SK-N-SH (cell line): Measurements from ENCODE around the gene CLEC4E.

Experiments used
- EZH2phosphoT487 ChIP-seq: fragments of 200-600 bp; sonication (generic); IDR thresholded peaks from 2 replicates; pipeline ENCODE4 v1.6.1; 2017; ENCODE audit warnings: low read depth, mixed run types, mild to moderate bottlenecking, antibody characterized with exemption, moderate library complexity, borderline replicate concordance
- FOXJ3 ChIP-seq: sonication (generic); formaldehyde crosslinking; IDR thresholded peaks from 2 replicates; pipeline ENCODE4 v1.5.1; 2020; ENCODE audit warnings: mild to moderate bottlenecking, missing genetic modification reagents
- POLR2AphosphoS5 ChIP-seq: IDR thresholded peaks from 2 replicates; pipeline ENCODE4 v1.6.1; 2012; ENCODE audit warnings: low read depth, low read length
- RAD21 ChIP-seq: IDR thresholded peaks from 2 replicates; pipeline ENCODE4 v1.6.1; 2012; ENCODE audit warnings: mild to moderate bottlenecking, low read length
- RCOR1 ChIP-seq: fragments of 150-350 bp; IDR thresholded peaks from 2 replicates; pipeline ENCODE4 v1.6.1; 2017; ENCODE audit warnings: antibody characterized with exemption, low read length
- RFX5 ChIP-seq: IDR thresholded peaks from 2 replicates; pipeline ENCODE4 v1.6.1; 2012; ENCODE audit warnings: mild to moderate bottlenecking, improper control_type of control experiment, low read length
- YY1 ChIP-seq: IDR thresholded peaks from 2 replicates; pipeline ENCODE4 v1.4.0; 2012; ENCODE audit warnings: low read depth, mild to moderate bottlenecking
- TF ChIP-seq, protein P1 (sequence below): fragments of 200-600 bp; sonication (generic); IDR thresholded peaks from 2 replicates; pipeline ENCODE4 v1.6.1; 2017; ENCODE audit warnings: antibody characterized with exemption, mild to moderate bottlenecking, moderate library complexity
- TF ChIP-seq, protein P2 (sequence below): IDR thresholded peaks from 2 replicates; pipeline ENCODE4; 2012
- TF ChIP-seq, protein P3 (sequence below): fragments of 150-350 bp; IDR thresholded peaks from 2 replicates; pipeline ENCODE4 v1.6.1; 2017; ENCODE audit warnings: antibody characterized with exemption, low read length, low read depth, borderline replicate concordance
- TF ChIP-seq, protein P4 (sequence below): IDR thresholded peaks from 2 replicates; pipeline ENCODE4 v1.4.0; 2012; ENCODE audit warnings: low read depth, borderline replicate concordance

DNA sequence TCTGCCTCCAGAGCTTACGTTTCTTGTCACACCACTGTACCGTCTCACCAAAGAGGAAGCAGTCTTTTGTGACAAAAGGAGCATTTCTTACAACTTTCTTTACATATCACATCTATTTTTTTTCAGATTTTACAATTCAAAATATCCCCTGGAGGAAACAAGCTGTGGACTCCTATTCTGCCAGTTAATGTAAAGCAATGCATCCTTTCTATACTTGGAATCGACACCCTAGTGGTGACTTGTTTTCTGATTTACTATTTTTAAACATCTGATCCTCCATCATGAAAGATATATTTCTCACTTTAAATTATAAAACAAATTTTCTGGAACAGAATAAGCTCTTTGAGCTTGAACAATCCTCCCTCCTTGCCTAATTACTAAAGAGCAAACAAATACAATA lies 37.2 kb upstream of the CLEC4E start:
- TF ChIP-seq YY1 (no peak), FOXJ3 (CRISPR knock-in tag) (no peak), POLR2AphosphoS5 (no peak), EZH2phosphoT487 (no peak), RFX5 (no peak), RCOR1 (no peak), RAD21 (no peak)
- TF ChIP-seq, protein P1, sequence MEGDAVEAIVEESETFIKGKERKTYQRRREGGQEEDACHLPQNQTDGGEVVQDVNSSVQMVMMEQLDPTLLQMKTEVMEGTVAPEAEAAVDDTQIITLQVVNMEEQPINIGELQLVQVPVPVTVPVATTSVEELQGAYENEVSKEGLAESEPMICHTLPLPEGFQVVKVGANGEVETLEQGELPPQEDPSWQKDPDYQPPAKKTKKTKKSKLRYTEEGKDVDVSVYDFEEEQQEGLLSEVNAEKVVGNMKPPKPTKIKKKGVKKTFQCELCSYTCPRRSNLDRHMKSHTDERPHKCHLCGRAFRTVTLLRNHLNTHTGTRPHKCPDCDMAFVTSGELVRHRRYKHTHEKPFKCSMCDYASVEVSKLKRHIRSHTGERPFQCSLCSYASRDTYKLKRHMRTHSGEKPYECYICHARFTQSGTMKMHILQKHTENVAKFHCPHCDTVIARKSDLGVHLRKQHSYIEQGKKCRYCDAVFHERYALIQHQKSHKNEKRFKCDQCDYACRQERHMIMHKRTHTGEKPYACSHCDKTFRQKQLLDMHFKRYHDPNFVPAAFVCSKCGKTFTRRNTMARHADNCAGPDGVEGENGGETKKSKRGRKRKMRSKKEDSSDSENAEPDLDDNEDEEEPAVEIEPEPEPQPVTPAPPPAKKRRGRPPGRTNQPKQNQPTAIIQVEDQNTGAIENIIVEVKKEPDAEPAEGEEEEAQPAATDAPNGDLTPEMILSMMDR: no peak
- TF ChIP-seq, protein P2, sequence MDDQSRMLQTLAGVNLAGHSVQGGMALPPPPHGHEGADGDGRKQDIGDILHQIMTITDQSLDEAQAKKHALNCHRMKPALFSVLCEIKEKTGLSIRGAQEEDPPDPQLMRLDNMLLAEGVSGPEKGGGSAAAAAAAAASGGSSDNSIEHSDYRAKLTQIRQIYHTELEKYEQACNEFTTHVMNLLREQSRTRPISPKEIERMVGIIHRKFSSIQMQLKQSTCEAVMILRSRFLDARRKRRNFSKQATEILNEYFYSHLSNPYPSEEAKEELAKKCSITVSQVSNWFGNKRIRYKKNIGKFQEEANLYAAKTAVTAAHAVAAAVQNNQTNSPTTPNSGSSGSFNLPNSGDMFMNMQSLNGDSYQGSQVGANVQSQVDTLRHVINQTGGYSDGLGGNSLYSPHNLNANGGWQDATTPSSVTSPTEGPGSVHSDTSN: no peak
- TF ChIP-seq, protein P3, sequence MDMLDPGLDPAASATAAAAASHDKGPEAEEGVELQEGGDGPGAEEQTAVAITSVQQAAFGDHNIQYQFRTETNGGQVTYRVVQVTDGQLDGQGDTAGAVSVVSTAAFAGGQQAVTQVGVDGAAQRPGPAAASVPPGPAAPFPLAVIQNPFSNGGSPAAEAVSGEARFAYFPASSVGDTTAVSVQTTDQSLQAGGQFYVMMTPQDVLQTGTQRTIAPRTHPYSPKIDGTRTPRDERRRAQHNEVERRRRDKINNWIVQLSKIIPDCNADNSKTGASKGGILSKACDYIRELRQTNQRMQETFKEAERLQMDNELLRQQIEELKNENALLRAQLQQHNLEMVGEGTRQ: no peak
- TF ChIP-seq, protein P4, sequence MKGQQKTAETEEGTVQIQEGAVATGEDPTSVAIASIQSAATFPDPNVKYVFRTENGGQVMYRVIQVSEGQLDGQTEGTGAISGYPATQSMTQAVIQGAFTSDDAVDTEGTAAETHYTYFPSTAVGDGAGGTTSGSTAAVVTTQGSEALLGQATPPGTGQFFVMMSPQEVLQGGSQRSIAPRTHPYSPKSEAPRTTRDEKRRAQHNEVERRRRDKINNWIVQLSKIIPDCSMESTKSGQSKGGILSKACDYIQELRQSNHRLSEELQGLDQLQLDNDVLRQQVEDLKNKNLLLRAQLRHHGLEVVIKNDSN: no peak
